ENCODE measurements around the gene APLP2. TPM values are rescaled to one million over a fixed set of nuclear protein-coding genes. Genes with fewer than 3 reads are reported as not detected.

Gene APLP2
- total and polyA plus RNA-seq, 2 of the 13 experiments (the other 11 are each of a cell fraction or from before 2014, with no cell fraction given), result 315 to 594 TPM

DNA sequence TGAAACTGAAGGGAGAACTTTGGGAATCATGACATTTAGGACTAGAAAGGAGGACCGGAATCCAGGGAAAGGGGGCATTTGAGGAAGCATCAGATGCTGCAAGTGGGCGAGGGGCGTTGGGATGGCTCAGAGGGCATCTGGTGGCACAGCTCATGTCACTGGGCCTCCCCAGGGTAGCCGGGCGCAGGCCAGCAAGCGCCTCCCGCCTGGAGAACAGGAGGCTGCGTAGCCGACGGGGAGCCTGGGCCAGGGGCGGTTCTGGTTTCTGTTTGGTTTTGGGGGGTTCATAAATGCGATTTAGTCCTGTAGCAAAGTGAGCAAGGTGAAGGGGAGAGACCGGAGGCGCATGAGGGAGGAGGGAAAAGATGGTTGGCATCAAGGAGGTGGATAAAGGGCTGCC lies 89.4 kb downstream of the APLP2 start:
- no peak overlapping the region for H3K9ac ChIP-seq (ENCODE audit: insufficient read depth, low read depth, low read length)
- ATAC-seq (no peak), FAIRE-seq (no peak), DNase-seq (ENCODE audit: low spot score) (no peak)
- no peak for TF ChIP-seq PHB2 (IDR thresholded peaks at IDR 0.05; ENCODE audit: partially characterized antibody)
- TF ChIP-seq, protein P1, sequence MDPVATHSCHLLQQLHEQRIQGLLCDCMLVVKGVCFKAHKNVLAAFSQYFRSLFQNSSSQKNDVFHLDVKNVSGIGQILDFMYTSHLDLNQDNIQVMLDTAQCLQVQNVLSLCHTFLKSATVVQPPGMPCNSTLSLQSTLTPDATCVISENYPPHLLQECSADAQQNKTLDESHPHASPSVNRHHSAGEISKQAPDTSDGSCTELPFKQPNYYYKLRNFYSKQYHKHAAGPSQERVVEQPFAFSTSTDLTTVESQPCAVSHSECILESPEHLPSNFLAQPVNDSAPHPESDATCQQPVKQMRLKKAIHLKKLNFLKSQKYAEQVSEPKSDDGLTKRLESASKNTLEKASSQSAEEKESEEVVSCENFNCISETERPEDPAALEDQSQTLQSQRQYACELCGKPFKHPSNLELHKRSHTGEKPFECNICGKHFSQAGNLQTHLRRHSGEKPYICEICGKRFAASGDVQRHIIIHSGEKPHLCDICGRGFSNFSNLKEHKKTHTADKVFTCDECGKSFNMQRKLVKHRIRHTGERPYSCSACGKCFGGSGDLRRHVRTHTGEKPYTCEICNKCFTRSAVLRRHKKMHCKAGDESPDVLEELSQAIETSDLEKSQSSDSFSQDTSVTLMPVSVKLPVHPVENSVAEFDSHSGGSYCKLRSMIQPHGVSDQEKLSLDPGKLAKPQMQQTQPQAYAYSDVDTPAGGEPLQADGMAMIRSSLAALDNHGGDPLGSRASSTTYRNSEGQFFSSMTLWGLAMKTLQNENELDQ (CRISPR knock-in tag; IDR thresholded peaks at IDR 0.05; ENCODE audit: borderline replicate concordance), result no peak
- no peak for TF ChIP-seq POLR2A (IDR thresholded peaks at IDR 0.05; ENCODE audit: insufficient read depth in 1 of 2, low read depth in 2 of 2, low read length in 2 of 2)
- TF ChIP-seq ZNF296 (CRISPR knock-in tag; conservative IDR thresholded peaks at IDR 0.05), result no peak
- TF ChIP-seq ZNF577 (CRISPR knock-in tag; IDR thresholded peaks at IDR 0.05; ENCODE audit: borderline replicate concordance, low read depth), result no peak
- H4K20me1 ChIP-seq (ENCODE audit: insufficient read depth, low read length), result no peaks in the 10 kb centered on the region
- POLR2A ChIA-PET, result no interaction called here
- no TSS peak for BruUV-seq (replicated peaks)
- H3K36me3 ChIP-seq (replicated peaks in 1 of 2; ENCODE audit: control insufficient read depth in 1 of 2, insufficient read depth in 2 of 2, low read length in 2 of 2), result no peaks in the 10 kb centered on the region
- intact Hi-C loops (cut with micrococcal nuclease; ENCODE audit: unreplicated experiment), result no loop called here
- no peaks in the 10 kb centered on the region for H3K9me3 ChIP-seq (ENCODE audit: low read length)
- no peak overlapping the region for H2AFZ ChIP-seq (ENCODE audit: low read length)
- in situ Hi-C loops (cut with HindIII; ENCODE audit: extremely low pct_ligation_motif_present, low pct_unique_long_range_greater_than_20kb), result no loop called here
- H3K4me3 ChIP-seq (replicated peaks in 1 of 3; ENCODE audit: insufficient read depth in 1 of 3, low read depth in 2 of 3, low read length in 3 of 3), result no peak overlapping the region
- H3K27me3 ChIP-seq (ENCODE audit: control insufficient read depth in 1 of 2, insufficient read depth in 2 of 2, low read length in 2 of 2), result no peaks in the 10 kb centered on the region; a peak in 2 of 5 replicates
- CTCF ChIA-PET (ENCODE audit: low intra/inter-chr PET ratio, low total read pairs), result no interaction called here
- WGBS (ENCODE audit: low lambda C conversion rate), result 77% methylated on average over 14 of the region's 14 CpGs
- H3K27ac ChIP-seq (ENCODE audit: extremely low read length, insufficient read depth, low read length), result no peak overlapping the region
- H3K4me2 ChIP-seq (ENCODE audit: low read depth, low read length), result no peak overlapping the region
- H3K79me2 ChIP-seq (ENCODE audit: insufficient read depth, low read length), result no peaks in the 10 kb centered on the region
- peaks cover 30% of the 10 kb centered on the region for H3K4me1 ChIP-seq (ENCODE audit: insufficient read depth, low read length)

DNA sequence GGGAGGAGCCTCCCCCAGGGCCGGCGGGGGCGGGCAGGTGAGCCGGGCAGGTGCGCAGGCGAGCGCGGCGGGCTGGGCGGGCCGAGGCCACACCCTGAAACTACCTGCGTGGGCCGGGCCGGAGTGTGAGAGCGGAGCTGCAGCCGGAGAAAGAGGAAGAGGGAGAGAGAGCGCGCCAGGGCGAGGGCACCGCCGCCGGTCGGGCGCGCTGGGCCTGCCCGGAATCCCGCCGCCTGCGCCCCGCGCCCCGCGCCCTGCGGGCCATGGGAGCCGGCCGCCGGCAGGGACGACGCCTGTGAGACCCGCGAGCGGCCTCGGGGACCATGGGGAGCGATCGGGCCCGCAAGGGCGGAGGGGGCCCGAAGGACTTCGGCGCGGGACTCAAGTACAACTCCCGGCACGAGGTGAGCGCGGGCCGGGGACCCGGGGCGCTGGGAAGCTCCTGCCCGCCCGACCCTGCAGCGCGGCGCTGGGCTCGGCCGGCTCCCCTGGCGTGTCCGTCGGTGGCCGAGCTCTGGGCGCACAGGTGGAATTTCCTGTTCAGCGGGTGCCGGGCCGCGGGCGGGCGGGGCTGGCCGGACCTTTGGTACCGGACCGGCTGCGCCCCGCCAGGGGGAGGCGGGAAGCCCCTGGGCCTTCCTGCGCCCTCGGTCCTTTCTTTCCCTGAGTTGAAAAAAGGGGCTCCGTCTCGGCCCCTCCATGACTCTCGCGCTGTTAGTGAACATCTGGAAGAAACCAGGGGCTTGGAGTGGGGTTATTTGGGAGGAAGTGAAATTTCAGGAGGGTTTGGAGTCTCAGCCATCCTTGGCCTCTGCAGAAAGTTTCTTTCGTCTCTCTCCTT lies 90.2 kb downstream of the APLP2 start, which contains the start of gene ST14:
ST14 (plus strand) TSS at position 126 of the 841 bp plus-strand sequence; CDS start at position 324, 198 bp downstream.
- DNase-seq (ENCODE audit: low spot score) (no peak), ATAC-seq (no peak), FAIRE-seq (no peak)
- Histone ChIP-seq H3K4me2 (ENCODE audit: low read depth, low read length) (no peak within 1 kb of the TSS), H2AFZ (ENCODE audit: low read length) (no peak within 1 kb of the TSS), H4K20me1 (ENCODE audit: insufficient read depth, low read length) (no peaks in the 10 kb centered on the region), H3K27ac (ENCODE audit: extremely low read length, insufficient read depth, low read length) (no peak within 1 kb of the TSS), H3K36me3 (replicated peaks in 1 of 2; ENCODE audit: control insufficient read depth in 1 of 2, insufficient read depth in 2 of 2, low read length in 2 of 2) (no peaks in the 10 kb centered on the region), H3K9me3 (ENCODE audit: low read length) (no peaks in the 10 kb centered on the region), H3K4me1 (ENCODE audit: insufficient read depth, low read length) (peaks cover 37% of the 10 kb centered on the region), H3K9ac (ENCODE audit: insufficient read depth, low read depth, low read length) (no peak within 1 kb of the TSS), H3K4me3 (replicated peaks in 1 of 3; ENCODE audit: insufficient read depth in 1 of 3, low read depth in 2 of 3, low read length in 3 of 3) (no peak within 1 kb of the TSS), H3K27me3 (ENCODE audit: control insufficient read depth in 1 of 2, insufficient read depth in 2 of 2, low read length in 2 of 2) (no peaks in the 10 kb centered on the region; a peak in 2 of 5 replicates), H3K79me2 (ENCODE audit: insufficient read depth, low read length) (no peaks in the 10 kb centered on the region)
- ChIA-PET CTCF (ENCODE audit: low intra/inter-chr PET ratio, low total read pairs) (no interaction called here), POLR2A (no interaction called here)
- 94% methylated on average over 61 of the region's 89 CpGs for WGBS (ENCODE audit: low lambda C conversion rate)
- in situ Hi-C loops (cut with HindIII; ENCODE audit: extremely low pct_ligation_motif_present, low pct_unique_long_range_greater_than_20kb) (no loop called here), intact Hi-C loops (cut with micrococcal nuclease; ENCODE audit: unreplicated experiment) (no loop called here)
- BruUV-seq (replicated peaks), result no TSS peak
- TF ChIP-seq KAT7 (CRISPR knock-in tag; IDR thresholded peaks at IDR 0.05; ENCODE audit: borderline replicate concordance) (no peak), CAMTA2 (CRISPR knock-in tag; IDR thresholded peaks at IDR 0.05; ENCODE audit: borderline replicate concordance) (no peak), SRF (IDR thresholded peaks at IDR 0.05; ENCODE audit: low read depth, low read length) (no peak), TMF1 (CRISPR knock-in tag; IDR thresholded peaks at IDR 0.05; ENCODE audit: low read depth) (no peak), FOXK1 (CRISPR knock-in tag; IDR thresholded peaks at IDR 0.05; ENCODE audit: borderline replicate concordance, low read depth) (no peak), PAF1 (CRISPR knock-in tag; IDR thresholded peaks at IDR 0.05) (no peak), CBX2 (IDR thresholded peaks at IDR 0.05; ENCODE audit: low read depth, low read length) (no peak), CBX2 (CRISPR knock-in tag; IDR thresholded peaks at IDR 0.05; ENCODE audit: low read depth) (no peak)
- TF ChIP-seq, protein P2, sequence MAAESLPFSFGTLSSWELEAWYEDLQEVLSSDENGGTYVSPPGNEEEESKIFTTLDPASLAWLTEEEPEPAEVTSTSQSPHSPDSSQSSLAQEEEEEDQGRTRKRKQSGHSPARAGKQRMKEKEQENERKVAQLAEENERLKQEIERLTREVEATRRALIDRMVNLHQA (CRISPR knock-in tag; IDR thresholded peaks at IDR 0.05), result no peak
- TF ChIP-seq, protein P3, sequence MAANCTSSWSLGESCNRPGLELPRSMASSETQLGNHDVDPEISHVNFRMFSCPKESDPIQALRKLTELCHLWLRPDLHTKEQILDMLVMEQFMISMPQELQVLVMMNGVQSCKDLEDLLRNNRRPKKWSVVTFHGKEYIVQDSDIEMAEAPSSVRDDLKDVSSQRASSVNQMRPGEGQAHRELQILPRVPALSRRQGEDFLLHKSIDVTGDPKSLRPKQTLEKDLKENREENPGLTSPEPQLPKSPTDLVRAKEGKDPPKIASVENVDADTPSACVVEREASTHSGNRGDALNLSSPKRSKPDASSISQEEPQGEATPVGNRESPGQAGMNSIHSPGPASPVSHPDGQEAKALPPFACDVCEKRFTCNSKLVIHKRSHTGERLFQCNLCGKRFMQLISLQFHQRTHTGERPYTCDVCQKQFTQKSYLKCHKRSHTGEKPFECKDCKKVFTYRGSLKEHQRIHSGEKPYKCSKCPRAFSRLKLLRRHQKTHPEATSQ (CRISPR knock-in tag; IDR thresholded peaks at IDR 0.05; ENCODE audit: borderline replicate concordance), result no peak

Measured in HepG2 (cell line).